HL-60 (cell line): ENCODE data around the gene LEUTX.

ENCODE experiments used
- DNase-seq, 2 experiments: peaks; one replicate each; pipeline ENCODE4 v3.0.0-alpha.2; 2010 to 2020; ENCODE audit warnings: low read depth in 1 of 2, low spot score in 1 of 2
- H3K27ac ChIP-seq: fragments of 250-450 bp; sonication (Bioruptor Pico); replicated peaks from 2 replicates; pipeline ENCODE4 v1.5.1; 2020; ENCODE audit warnings: mild to moderate bottlenecking, moderate library complexity
- H3K27me3 ChIP-seq: fragments of 250-450 bp; sonication (Bioruptor Pico); 2 replicates; pipeline ENCODE4 v1.5.1; 2021; ENCODE audit warnings: mild to moderate bottlenecking, moderate library complexity; ENCODE audit not compliant: insufficient read depth, poor library complexity, severe bottlenecking
- H3K4me3 ChIP-seq: replicated peaks from 2 replicates; pipeline ENCODE4 v1.5.1; 2011; ENCODE audit warnings: mild to moderate bottlenecking, control low read depth, low read length; ENCODE audit not compliant: insufficient read depth
- CTCF ChIP-seq: IDR thresholded peaks from one replicate; pipeline ENCODE4 v1.5.1; 2011; ENCODE audit warnings: low read length, control low read depth, inconsistent platforms; ENCODE audit not compliant: insufficient read depth
- GABPA ChIP-seq: IDR thresholded peaks from 2 replicates; pipeline ENCODE4 v1.6.1; 2012; ENCODE audit warnings: low read depth
- POLR2AphosphoS5 ChIP-seq: IDR thresholded peaks from 2 replicates; pipeline ENCODE4 v1.6.1; 2012; ENCODE audit warnings: low read depth
- REST ChIP-seq: IDR thresholded peaks from 2 replicates; pipeline ENCODE4 v1.6.1; 2012; ENCODE audit warnings: low read depth; ENCODE audit not compliant: insufficient replicate concordance
- SPI1 ChIP-seq: IDR thresholded peaks from 2 replicates; pipeline ENCODE4 v1.6.1; 2012; ENCODE audit warnings: low read depth, mild to moderate bottlenecking, borderline replicate concordance

Gene LEUTX

GRCh38 chr19:39828654-39829032 is 50.0 kb downstream of the LEUTX start:
- Histone ChIP-seq H3K27me3 (no peaks in the 10 kb centered on the region), H3K4me3 (no peak overlapping the region), H3K27ac (no peak overlapping the region)
- TF ChIP-seq CTCF: no peak
- peak; percentile 77 for TF ChIP-seq SPI1
- DNase-seq: no peak

GRCh38 chr19:39829702-39830275 is 51.1 kb downstream of the LEUTX start:
- no peak overlapping the region for H3K4me3 ChIP-seq
- H3K27ac ChIP-seq: no peak overlapping the region
- TF ChIP-seq CTCF (no peak), REST (no peak), GABPA (no peak), POLR2AphosphoS5 (no peak), SPI1 (no peak)
- no peak for DNase-seq
- no peaks in the 10 kb centered on the region for H3K27me3 ChIP-seq

GRCh38 chr19:39830406-39830805 is 51.8 kb downstream of the LEUTX start:
- no peak for DNase-seq
- Histone ChIP-seq H3K4me3 (no peak overlapping the region), H3K27me3 (no peaks in the 10 kb centered on the region), H3K27ac (no peak overlapping the region)
- no peak for TF ChIP-seq REST
- TF ChIP-seq GABPA: no peak
- TF ChIP-seq CTCF: no peak
- TF ChIP-seq POLR2AphosphoS5: no peak
- no peak for TF ChIP-seq SPI1

GRCh38 chr19:39830847-39831246 is 52.2 kb downstream of the LEUTX start:
- no peak for DNase-seq
- H3K27ac ChIP-seq: no peak overlapping the region
- H3K27me3 ChIP-seq: no peaks in the 10 kb centered on the region
- H3K4me3 ChIP-seq: no peak overlapping the region
- TF ChIP-seq POLR2AphosphoS5 (no peak), REST (no peak), CTCF (no peak), GABPA (no peak), SPI1 (no peak)
